ENCODE results near the gene ACOXL.

Gene ACOXL

DNA sequence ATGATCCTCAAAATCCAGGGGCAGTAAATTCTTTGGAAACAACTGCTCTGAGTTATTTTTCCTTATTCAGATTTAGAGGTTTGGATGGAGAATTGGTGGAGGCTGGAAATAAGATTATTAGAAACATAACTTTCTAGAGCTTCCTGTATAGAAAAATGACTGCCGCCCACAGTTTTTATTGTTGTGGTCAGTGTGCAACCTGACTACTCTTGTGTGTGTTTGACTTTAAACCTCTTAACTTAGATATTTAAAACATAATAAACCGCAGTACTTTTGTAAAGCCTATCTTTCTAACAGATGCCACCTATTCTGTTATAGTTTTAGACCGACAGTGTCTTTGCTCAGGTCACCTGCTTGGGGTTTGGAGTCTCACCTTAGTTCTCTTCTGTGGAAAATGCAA lies 272.9 kb downstream of the ACOXL start:
- TF ChIP-seq, protein P1, sequence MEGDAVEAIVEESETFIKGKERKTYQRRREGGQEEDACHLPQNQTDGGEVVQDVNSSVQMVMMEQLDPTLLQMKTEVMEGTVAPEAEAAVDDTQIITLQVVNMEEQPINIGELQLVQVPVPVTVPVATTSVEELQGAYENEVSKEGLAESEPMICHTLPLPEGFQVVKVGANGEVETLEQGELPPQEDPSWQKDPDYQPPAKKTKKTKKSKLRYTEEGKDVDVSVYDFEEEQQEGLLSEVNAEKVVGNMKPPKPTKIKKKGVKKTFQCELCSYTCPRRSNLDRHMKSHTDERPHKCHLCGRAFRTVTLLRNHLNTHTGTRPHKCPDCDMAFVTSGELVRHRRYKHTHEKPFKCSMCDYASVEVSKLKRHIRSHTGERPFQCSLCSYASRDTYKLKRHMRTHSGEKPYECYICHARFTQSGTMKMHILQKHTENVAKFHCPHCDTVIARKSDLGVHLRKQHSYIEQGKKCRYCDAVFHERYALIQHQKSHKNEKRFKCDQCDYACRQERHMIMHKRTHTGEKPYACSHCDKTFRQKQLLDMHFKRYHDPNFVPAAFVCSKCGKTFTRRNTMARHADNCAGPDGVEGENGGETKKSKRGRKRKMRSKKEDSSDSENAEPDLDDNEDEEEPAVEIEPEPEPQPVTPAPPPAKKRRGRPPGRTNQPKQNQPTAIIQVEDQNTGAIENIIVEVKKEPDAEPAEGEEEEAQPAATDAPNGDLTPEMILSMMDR (IDR thresholded peaks at IDR 0.05; ENCODE audit: low read length), result no peak
- TF ChIP-seq EZH2 (IDR thresholded peaks at IDR 0.05; ENCODE audit: borderline replicate concordance, low read length), result no peak

DNA sequence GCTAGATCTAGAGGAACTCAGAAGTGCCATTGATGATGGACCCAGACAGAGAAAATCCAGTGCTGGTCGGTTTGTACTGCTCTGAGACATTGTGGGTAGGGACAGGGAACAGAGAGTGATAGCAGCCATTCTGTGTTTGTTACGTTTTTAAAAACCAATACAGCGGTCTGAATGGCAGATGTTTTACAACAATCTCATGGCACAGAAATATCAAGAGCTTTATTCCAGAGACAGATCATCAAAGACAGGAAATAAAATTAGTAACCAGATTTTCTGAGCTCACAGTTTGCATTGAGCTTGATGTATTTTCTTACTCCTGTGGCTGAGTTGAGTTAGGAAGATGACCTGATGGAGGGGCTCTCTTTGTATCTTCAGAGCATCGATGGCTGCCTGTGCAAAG lies 273.4 kb downstream of the ACOXL start:
- Histone ChIP-seq H3K4me2 (ENCODE audit: low read length) (no peak overlapping the region), H3K79me2 (ENCODE audit: insufficient read depth, low read length) (no peaks in the 10 kb centered on the region), H3K27ac (ENCODE audit: low read depth, low read length, poor library complexity, severe bottlenecking) (no peak overlapping the region), H3K9me3 (ENCODE audit: low read length) (no peaks in the 10 kb centered on the region), H3K27me3 (ENCODE audit: insufficient read depth, low read length) (peaks cover 6% of the 10 kb centered on the region; the same call in 1 of the 2 replicates), H3K9me2 (ENCODE audit: low read depth, low read length) (no peaks in the 10 kb centered on the region), H3K4me3 (ENCODE audit: low read depth, low read length, poor library complexity, severe bottlenecking) (no peak overlapping the region), H3K36me3 (ENCODE audit: insufficient read depth, low read length) (no peaks in the 10 kb centered on the region), H4K20me1 (ENCODE audit: insufficient read depth, low read length) (no peaks in the 10 kb centered on the region), H2AFZ (ENCODE audit: low read length) (no peak overlapping the region), H3K4me1 (ENCODE audit: insufficient read depth, low read length, severe bottlenecking) (no peaks in the 10 kb centered on the region), H3F3A (ENCODE audit: insufficient read depth, low read length) (no peaks in the 10 kb centered on the region), H3K9ac (ENCODE audit: low read length) (no peak overlapping the region)
- TF ChIP-seq EZH2 (IDR thresholded peaks at IDR 0.05; ENCODE audit: borderline replicate concordance, low read length), result no peak
- TF ChIP-seq, protein P1 (IDR thresholded peaks at IDR 0.05; ENCODE audit: low read length), result no peak

More for the DNA sequence above, 272.9 kb downstream of the ACOXL start:
- Histone ChIP-seq H3K79me2 (ENCODE audit: insufficient read depth, low read length) (no peaks in the 10 kb centered on the region), H3K36me3 (ENCODE audit: insufficient read depth, low read length) (no peaks in the 10 kb centered on the region), H3K9ac (ENCODE audit: low read length) (no peak overlapping the region), H3K9me2 (ENCODE audit: low read depth, low read length) (no peaks in the 10 kb centered on the region), H3K4me1 (ENCODE audit: insufficient read depth, low read length, severe bottlenecking) (no peaks in the 10 kb centered on the region), H3K27me3 (ENCODE audit: insufficient read depth, low read length) (peaks cover 6% of the 10 kb centered on the region; the same call in 1 of the 2 replicates), H2AFZ (ENCODE audit: low read length) (no peak overlapping the region), H3K4me2 (ENCODE audit: low read length) (no peak overlapping the region), H3F3A (ENCODE audit: insufficient read depth, low read length) (no peaks in the 10 kb centered on the region), H3K4me3 (ENCODE audit: low read depth, low read length, poor library complexity, severe bottlenecking) (no peak overlapping the region), H3K27ac (ENCODE audit: low read depth, low read length, poor library complexity, severe bottlenecking) (no peak overlapping the region), H3K9me3 (ENCODE audit: low read length) (no peaks in the 10 kb centered on the region), H4K20me1 (ENCODE audit: insufficient read depth, low read length) (no peaks in the 10 kb centered on the region)

DNA sequence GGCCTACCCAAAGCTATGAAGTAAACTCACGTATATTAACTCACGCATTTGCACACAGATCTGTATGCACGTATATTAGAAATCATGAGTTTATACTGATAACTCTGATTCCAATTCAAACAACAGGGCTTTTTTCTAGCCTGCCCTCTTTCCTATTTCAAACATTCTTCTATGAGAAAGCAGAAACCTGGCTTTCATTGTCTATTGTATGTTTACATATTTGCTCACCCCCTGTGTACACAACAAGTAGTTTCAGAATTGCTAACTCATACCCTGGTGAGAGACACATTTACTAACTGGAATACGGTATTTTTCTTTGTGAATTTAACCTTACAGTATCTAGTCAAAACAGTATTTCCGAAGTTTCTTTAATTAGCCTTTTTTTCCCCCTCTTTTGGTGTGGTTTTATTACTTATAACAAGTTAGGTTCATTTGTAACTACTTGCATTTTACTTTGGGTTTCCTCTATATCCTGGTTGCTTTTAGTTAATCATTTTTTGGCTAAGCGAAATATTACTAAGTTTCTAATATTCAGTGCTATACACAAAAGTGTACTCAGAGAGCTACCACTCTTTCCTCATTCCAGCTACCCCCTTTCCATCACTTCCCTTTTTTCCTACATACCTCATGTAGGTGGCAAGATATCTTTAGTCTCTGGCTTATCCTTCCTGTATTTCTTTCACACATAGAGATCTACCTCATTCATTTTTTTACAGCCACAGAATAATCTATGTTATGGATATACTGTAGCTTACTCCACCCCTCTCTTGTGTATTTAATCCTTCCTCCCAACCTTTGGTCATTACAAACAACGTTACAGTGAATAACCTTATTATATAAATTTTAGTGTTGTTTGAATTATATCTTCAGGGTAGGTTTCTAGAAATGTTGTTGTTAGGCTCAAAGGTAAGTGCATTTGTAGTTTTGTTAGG lies 275.6 kb downstream of the ACOXL start:
- Histone ChIP-seq H3K4me2 (ENCODE audit: low read length) (no peak overlapping the region), H4K20me1 (ENCODE audit: insufficient read depth, low read length) (no peaks in the 10 kb centered on the region), H3K9me2 (ENCODE audit: low read depth, low read length) (no peaks in the 10 kb centered on the region), H3K27me3 (ENCODE audit: insufficient read depth, low read length) (peaks cover 6% of the 10 kb centered on the region; the same call in 1 of the 2 replicates), H3K27ac (ENCODE audit: low read depth, low read length, poor library complexity, severe bottlenecking) (no peak overlapping the region), H3K4me3 (ENCODE audit: low read depth, low read length, poor library complexity, severe bottlenecking) (no peak overlapping the region), H3K36me3 (ENCODE audit: insufficient read depth, low read length) (no peaks in the 10 kb centered on the region), H3F3A (ENCODE audit: insufficient read depth, low read length) (no peaks in the 10 kb centered on the region), H2AFZ (ENCODE audit: low read length) (no peak overlapping the region), H3K4me1 (ENCODE audit: insufficient read depth, low read length, severe bottlenecking) (no peaks in the 10 kb centered on the region), H3K9me3 (ENCODE audit: low read length) (no peaks in the 10 kb centered on the region), H3K79me2 (ENCODE audit: insufficient read depth, low read length) (no peaks in the 10 kb centered on the region), H3K9ac (ENCODE audit: low read length) (no peak overlapping the region)
- TF ChIP-seq EZH2 (IDR thresholded peaks at IDR 0.05; ENCODE audit: borderline replicate concordance, low read length), result no peak
- TF ChIP-seq, protein P1 (IDR thresholded peaks at IDR 0.05; ENCODE audit: low read length), result no peak
